ENCODE results near the gene NOP9.

Gene NOP9

GRCh38 chr14:24261969-24262327 is 37.7 kb upstream of the NOP9 start:
- 0 out of 2 replicates have a peak, but pooled peaks cover 3% of the 10 kb centered on the region for H3K36me3 ChIP-seq (ENCODE audit: insufficient read depth, low read length)
- no peak overlapping the region for H3K4me2 ChIP-seq (ENCODE audit: low read length)
- no peak overlapping the region for H3K27ac ChIP-seq (ENCODE audit: low read depth, low read length, poor library complexity, severe bottlenecking)
- no peak overlapping the region for H2AFZ ChIP-seq (ENCODE audit: low read length)
- no peaks in the 10 kb centered on the region for H3K27me3 ChIP-seq (ENCODE audit: insufficient read depth, low read length)
- no peaks in the 10 kb centered on the region for H3K79me2 ChIP-seq (ENCODE audit: insufficient read depth, low read length)
- no peaks in the 10 kb centered on the region for H3K4me1 ChIP-seq (ENCODE audit: insufficient read depth, low read length, severe bottlenecking)
- no peaks in the 10 kb centered on the region for H4K20me1 ChIP-seq (ENCODE audit: insufficient read depth, low read length)
- H3F3A ChIP-seq (ENCODE audit: insufficient read depth, low read length): no peaks in the 10 kb centered on the region
- TF ChIP-seq EZH2 (IDR thresholded peaks at IDR 0.05; ENCODE audit: borderline replicate concordance, low read length): no peak
- TF ChIP-seq, protein P1, sequence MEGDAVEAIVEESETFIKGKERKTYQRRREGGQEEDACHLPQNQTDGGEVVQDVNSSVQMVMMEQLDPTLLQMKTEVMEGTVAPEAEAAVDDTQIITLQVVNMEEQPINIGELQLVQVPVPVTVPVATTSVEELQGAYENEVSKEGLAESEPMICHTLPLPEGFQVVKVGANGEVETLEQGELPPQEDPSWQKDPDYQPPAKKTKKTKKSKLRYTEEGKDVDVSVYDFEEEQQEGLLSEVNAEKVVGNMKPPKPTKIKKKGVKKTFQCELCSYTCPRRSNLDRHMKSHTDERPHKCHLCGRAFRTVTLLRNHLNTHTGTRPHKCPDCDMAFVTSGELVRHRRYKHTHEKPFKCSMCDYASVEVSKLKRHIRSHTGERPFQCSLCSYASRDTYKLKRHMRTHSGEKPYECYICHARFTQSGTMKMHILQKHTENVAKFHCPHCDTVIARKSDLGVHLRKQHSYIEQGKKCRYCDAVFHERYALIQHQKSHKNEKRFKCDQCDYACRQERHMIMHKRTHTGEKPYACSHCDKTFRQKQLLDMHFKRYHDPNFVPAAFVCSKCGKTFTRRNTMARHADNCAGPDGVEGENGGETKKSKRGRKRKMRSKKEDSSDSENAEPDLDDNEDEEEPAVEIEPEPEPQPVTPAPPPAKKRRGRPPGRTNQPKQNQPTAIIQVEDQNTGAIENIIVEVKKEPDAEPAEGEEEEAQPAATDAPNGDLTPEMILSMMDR (IDR thresholded peaks at IDR 0.05; ENCODE audit: low read length): no peak
- H3K9me2 ChIP-seq (ENCODE audit: low read depth, low read length): no peaks in the 10 kb centered on the region
- H3K4me3 ChIP-seq (ENCODE audit: low read depth, low read length, poor library complexity, severe bottlenecking): no peak overlapping the region
- no peaks in the 10 kb centered on the region for H3K9me3 ChIP-seq (ENCODE audit: low read length)
- no peak overlapping the region for H3K9ac ChIP-seq (ENCODE audit: low read length)

DNA sequence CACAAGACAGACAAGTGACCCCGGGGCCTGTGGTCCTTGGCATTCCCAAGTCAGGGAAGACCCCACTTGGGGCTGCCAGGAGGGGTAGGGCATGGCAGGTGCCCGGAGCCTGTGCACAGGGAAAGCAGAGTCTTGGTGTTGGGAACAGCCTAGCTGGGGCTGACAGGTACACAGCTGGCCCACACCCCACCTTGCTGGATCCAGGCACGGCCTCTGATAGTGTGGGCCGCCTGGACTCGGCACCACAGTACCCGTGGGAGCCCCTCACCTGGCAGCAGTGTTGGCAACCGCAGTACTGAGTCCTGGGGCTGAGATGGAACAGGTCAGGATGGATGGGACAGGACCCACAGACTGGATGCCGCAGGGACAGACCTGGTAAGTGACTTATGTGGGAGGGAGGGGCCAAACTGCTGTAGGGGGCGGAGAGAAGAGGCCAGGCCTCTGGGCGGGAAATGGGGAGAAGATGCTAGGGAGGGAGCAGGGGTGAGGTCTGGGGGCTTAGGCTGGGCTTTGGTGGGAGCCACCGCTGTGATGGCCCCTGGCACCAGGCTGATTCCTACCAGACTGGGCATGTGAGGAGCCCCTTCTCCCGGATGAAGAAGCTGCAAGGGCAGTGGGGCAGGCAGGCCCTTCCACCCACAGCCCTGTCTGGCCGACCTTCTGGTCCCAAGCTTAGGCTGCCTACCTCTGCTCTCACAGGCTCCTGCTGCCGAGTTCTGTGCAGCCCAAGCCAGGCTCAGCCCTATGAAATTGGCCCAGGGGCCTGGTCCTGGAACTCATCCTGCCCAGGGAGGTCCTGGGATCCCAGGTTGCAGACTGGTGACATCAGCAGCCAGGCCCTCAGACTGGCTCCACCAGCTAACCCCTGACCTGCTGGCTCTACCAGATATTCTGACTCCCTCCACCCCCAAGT is 36.6 kb upstream of the NOP9 start, which contains the start of gene TGM1:
Gene TGM1 (minus strand): TSS at position 357 of the 913 bp plus-strand sequence. CDS start 825 bp downstream, outside the sequence.
- no peak within 1 kb of the TSS for H3K9ac ChIP-seq (ENCODE audit: low read length)
- no peak within 1 kb of the TSS for H3K4me3 ChIP-seq (ENCODE audit: low read depth, low read length, poor library complexity, severe bottlenecking)
- H3K9me2 ChIP-seq (ENCODE audit: low read depth, low read length): no peaks in the 10 kb centered on the region
- no peaks in the 10 kb centered on the region for H4K20me1 ChIP-seq (ENCODE audit: insufficient read depth, low read length)
- no peak within 1 kb of the TSS for H3K27ac ChIP-seq (ENCODE audit: low read depth, low read length, poor library complexity, severe bottlenecking)
- H2AFZ ChIP-seq (ENCODE audit: low read length): no peak within 1 kb of the TSS
- H3K4me2 ChIP-seq (ENCODE audit: low read length): no peak within 1 kb of the TSS
- H3K9me3 ChIP-seq (ENCODE audit: low read length): no peaks in the 10 kb centered on the region
- no peak for TF ChIP-seq EZH2 (IDR thresholded peaks at IDR 0.05; ENCODE audit: borderline replicate concordance, low read length)
- H3K79me2 ChIP-seq (ENCODE audit: insufficient read depth, low read length): no peaks in the 10 kb centered on the region
- H3F3A ChIP-seq (ENCODE audit: insufficient read depth, low read length): no peaks in the 10 kb centered on the region
- no peaks in the 10 kb centered on the region for H3K4me1 ChIP-seq (ENCODE audit: insufficient read depth, low read length, severe bottlenecking)
- H3K36me3 ChIP-seq (ENCODE audit: insufficient read depth, low read length): 0 out of 2 replicates have a peak, but pooled peaks cover 3% of the 10 kb centered on the region
- H3K27me3 ChIP-seq (ENCODE audit: insufficient read depth, low read length): no peaks in the 10 kb centered on the region

GRCh38 chr14:24263848-24264247 is 35.8 kb upstream of the NOP9 start:
- no peaks in the 10 kb centered on the region for H3F3A ChIP-seq (ENCODE audit: insufficient read depth, low read length)
- 0 out of 2 replicates have a peak, but pooled peaks cover 3% of the 10 kb centered on the region for H3K36me3 ChIP-seq (ENCODE audit: insufficient read depth, low read length)
- no peak for TF ChIP-seq EZH2 (IDR thresholded peaks at IDR 0.05; ENCODE audit: borderline replicate concordance, low read length)
- TF ChIP-seq, protein P1 (IDR thresholded peaks at IDR 0.05; ENCODE audit: low read length): no peak
- H3K4me3 ChIP-seq (ENCODE audit: low read depth, low read length, poor library complexity, severe bottlenecking): no peak overlapping the region
- no peak overlapping the region for H3K9ac ChIP-seq (ENCODE audit: low read length)
- H3K9me3 ChIP-seq (ENCODE audit: low read length): no peaks in the 10 kb centered on the region
- no peaks in the 10 kb centered on the region for H3K27me3 ChIP-seq (ENCODE audit: insufficient read depth, low read length)
- H3K4me2 ChIP-seq (ENCODE audit: low read length): no peak overlapping the region
- H3K9me2 ChIP-seq (ENCODE audit: low read depth, low read length): no peaks in the 10 kb centered on the region
- no peaks in the 10 kb centered on the region for H3K4me1 ChIP-seq (ENCODE audit: insufficient read depth, low read length, severe bottlenecking)
- no peak overlapping the region for H3K27ac ChIP-seq (ENCODE audit: low read depth, low read length, poor library complexity, severe bottlenecking)
- H3K79me2 ChIP-seq (ENCODE audit: insufficient read depth, low read length): no peaks in the 10 kb centered on the region
- no peaks in the 10 kb centered on the region for H4K20me1 ChIP-seq (ENCODE audit: insufficient read depth, low read length)
- H2AFZ ChIP-seq (ENCODE audit: low read length): no peak overlapping the region
